Middle frontal gyrus (tissue), 1 donor: ENCODE data around the gene PSMA8.
"Not testable (repeated sequence)": the region's sequence is repeated elsewhere in the genome, so short reads cannot be mapped to it uniquely, and the experiment has no call there.

Source experiments
- DNase-seq: peaks from one replicate; pipeline ENCODE4 v3.0.0-alpha.2; 2015; ENCODE audit warnings: low spot score; ENCODE audit errors: extremely low spot score

Gene PSMA8

DNA sequence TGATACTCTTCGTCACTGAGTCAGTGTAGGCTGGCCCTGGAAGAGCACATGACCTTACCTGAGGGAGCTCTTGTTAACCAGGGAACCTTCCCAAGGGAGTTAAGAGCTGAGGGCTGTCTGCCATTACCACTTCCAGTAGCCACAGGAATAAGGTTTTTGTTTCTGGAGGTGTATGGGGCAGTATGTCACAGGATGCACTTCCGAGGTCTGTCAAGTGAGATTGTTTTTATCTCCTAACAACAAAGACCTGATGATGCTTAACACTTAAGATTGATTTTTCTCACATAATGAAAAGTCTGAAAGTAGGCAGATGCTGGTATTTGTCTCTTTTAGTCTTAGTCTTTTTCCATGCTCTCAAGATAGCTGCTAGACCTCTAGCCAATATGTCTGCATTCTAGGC lies 41.8 kb downstream of the PSMA8 start:
- DNase-seq: no peak

DNA sequence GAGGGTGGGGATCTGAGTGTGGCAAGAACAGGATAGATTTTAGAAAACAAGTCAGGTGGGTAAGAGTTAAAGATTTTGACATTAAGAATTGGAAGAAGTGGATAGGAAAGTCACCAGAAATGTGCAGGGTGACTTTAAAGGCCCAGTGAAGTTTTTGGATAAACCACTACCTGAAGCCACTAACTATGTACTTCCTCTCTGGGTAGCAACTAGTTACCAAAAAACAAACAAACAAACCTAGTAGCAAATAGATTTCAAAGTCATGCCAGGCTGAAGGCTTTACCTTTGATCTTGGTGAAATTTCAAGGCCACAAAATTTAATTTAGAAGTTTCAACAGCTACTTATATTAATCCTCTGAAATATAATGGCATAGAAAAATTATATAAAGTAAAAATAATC lies 42.5 kb downstream of the PSMA8 start:
- no peak for DNase-seq

DNA sequence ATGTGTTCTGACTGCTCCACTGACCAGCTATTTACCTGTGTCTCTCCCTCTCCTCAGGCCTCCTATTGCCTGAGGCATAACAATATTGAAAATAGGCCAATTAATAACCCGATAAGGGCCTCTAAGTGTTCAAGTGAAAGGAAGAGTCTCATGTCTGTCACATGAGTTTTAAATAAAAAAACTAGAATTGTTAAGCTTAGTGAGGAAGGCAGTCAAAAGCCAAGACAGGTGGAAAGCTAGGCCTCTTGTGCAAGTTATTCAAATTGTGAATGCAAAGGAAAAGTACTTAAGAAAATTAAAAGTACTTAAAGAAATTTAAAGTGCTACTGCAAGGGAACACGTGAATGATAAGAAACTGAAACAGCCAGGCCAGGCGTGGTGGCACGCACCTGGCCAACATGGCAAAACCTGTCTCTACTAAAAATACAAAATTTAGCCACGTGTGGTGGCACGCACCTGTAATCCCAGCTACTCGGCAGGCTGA lies 47.7 kb downstream of the PSMA8 start:
- no peak for DNase-seq

GRCh38 chr18:26183395-26184112 lies 49.9 kb downstream of the PSMA8 start:
- no peak for DNase-seq

DNA sequence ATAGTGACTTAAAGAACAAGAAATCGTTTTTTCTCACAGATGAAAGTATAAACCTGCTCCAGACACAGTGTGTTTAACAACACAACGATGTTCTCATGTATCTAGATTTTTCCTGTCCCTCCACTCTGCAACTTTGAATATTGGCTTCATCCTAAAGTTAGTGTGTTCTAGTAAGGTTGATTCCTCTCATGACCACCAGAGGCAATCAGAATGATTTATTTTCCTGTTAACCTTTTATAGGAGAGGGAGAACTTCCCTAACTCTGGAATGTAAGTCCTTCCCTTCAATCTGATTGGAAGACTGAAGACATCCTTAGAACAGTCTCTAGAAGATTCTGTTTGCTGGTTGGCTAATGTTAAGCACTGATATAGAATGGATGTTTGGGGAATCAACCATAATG lies 51.6 kb downstream of the PSMA8 start:
- DNase-seq: no peak

- no peak for DNase-seq
Measured at GRCh38 chr18:26190506-26190905, 56.8 kb downstream of the PSMA8 start.

- no peak for DNase-seq
Measured at GRCh38 chr18:26192233-26192632, 58.6 kb downstream of the PSMA8 start.

GRCh38 chr18:26196605-26197004 lies 62.9 kb downstream of the PSMA8 start:
- no peak for DNase-seq

- not testable (repeated sequence) for DNase-seq
Measured at GRCh38 chr18:26202001-26202400, 68.3 kb downstream of the PSMA8 start.

GRCh38 chr18:26205318-26205717 lies 71.6 kb downstream of the PSMA8 start:
- no peak for DNase-seq

- no peak for DNase-seq
Measured at GRCh38 chr18:26206488-26206887, 72.8 kb downstream of the PSMA8 start.

DNA sequence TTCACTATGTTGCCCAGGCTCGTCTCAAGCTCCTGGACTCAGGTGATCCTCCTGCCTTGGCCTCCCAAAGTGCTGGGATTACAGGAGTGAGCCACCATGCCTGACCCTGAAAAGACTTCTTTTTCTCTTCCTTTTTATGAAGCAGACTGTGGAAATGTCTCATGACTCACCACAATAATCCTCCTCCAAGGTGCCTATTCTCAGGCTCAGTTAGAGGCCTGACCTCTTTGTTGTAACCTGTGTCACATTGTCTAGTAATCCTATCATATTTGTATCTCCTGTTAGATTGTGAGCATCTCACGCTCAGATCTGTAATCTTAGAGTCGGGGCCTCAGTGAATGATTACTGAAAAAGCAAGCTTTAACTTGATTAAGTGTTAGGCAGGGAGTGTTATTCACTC lies 74.3 kb downstream of the PSMA8 start:
- DNase-seq: no peak

DNA sequence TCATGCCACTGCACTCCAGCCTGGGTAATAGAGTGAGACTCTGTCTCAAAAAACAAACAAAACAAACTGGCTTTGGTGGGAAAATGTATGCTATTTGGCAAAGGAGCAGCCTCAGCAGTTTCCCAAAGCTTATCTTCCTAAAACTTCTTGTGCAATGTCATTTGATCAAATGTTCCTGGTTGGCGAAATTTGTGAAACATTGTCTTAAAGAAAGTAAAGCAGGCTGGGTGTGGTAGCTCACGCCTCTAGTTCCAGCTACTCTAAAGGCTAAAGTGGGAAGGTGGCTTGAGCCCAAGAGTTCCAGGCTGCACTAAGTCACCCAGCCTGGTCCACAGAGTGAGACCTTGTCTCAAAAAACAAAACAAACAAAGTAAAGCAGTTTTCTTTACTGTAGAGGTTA lies 75.3 kb downstream of the PSMA8 start:
- no peak for DNase-seq

DNA sequence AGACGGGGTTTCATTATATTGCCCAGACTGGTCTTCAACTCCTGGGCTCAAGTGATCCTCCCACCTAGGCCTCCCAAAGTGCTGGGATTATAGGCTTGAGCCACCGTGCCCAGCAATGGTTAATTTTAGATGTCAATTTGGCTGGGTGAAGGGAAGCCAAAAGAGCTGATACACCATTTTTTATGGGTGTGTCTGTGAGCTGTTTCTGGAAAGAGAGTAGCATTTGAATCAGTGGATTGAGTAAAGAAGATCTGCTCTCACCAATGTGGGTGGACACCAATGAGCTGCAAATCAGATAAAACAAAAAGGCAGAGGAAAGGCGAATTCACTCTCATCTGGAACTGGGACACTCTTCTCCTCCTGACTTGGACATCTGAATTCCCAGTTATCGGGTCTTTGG lies 76.5 kb downstream of the PSMA8 start:
- no peak for DNase-seq

GRCh38 chr18:26215247-26215970 lies 81.7 kb downstream of the PSMA8 start:
- DNase-seq: no peak

DNA sequence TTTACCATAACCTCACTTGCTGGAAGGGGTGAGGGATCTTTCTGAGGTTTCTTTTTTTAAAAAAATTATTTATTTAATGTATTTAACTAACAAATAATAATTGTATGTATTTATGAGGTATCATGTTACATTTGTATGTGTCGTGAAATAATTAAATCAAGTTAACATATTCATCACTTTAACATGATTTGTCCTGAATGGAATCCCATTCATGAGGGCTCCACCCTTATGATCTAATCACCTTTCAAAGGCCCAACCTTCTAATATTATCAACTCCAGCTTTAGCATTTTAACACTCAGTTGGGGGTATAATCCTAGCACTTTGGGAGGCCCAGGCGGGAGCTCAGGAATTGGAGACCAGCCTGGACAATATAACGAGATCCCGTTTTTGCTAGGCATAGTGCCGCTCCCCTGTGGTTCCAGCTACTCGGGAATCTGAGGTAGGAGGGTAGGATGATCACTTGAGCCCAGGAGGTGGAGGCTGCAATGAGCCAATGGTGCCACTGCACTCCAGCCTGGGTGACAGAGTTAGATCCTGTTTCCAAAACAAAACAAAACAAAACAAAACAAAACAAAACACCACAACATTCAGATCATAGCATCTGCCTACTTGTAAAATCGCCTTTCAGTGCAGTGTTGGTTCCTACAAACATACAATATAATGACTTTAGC lies 91.5 kb downstream of the PSMA8 start:
- DNase-seq: no peak

DNA sequence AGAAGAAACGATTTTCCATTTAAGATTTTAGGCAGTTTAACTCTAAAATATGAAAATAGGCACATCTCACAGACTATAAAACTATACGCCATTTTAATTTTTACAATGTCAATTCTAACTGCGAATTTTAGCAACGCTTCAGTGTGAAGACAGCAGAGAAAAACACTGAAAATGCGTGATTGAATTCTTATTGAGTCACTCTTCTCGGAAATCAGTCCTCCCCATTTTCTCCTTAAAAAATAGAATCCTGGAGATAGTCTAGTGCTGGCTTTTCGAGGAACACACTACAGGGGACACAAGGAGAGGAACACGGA lies 92.2 kb downstream of the PSMA8 start:
- DNase-seq: no peak

DNA sequence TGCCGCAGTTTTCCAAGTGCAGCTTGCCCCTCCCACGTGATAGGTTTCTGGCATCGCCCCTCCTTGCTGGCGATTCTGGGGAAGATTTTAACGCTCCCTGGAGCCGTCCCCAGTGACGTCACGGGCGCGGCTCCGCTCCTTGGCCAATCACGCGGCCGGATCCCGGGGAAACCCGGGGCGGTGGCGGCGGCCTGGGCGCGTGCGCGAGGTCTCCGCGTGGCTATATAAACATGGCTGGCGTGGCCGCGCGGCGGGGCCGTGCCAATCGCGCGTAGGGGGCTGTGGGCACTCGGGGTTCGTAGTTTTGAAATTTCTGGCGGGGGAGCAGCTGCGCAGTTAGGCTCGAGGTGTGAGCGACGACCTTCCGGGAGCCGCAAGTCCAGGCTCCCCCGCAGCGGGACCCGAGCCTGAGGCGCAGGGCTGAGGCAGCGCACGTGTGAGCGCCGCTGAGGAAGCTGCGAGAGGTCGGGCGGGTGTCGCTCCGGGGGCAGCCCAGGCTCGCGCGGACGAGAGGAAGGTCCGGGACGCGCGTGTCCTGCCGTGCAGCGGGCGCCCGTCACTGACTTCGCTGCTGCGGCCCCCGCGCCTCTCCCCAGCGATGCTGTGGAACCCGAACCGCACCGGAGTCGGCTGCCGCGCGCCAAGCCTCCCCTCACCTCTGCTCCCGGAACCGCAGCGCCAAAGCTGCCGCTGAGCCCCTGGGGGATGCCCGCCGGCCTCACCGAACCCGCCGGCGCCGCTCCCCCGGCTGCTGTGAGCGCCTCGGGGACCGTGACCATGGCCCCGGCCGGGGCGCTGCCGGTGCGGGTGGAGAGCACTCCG lies 92.8 kb downstream of the PSMA8 start, which contains the start of gene TAF4B:
TAF4B (plus strand) TSS at position 217 of the 822 bp plus-strand sequence; CDS start at position 706, 489 bp downstream.
- DNase-seq: peak; percentile 89

- no peak for DNase-seq
Measured at GRCh38 chr18:26227051-26227670, 93.5 kb downstream of the PSMA8 start.

DNA sequence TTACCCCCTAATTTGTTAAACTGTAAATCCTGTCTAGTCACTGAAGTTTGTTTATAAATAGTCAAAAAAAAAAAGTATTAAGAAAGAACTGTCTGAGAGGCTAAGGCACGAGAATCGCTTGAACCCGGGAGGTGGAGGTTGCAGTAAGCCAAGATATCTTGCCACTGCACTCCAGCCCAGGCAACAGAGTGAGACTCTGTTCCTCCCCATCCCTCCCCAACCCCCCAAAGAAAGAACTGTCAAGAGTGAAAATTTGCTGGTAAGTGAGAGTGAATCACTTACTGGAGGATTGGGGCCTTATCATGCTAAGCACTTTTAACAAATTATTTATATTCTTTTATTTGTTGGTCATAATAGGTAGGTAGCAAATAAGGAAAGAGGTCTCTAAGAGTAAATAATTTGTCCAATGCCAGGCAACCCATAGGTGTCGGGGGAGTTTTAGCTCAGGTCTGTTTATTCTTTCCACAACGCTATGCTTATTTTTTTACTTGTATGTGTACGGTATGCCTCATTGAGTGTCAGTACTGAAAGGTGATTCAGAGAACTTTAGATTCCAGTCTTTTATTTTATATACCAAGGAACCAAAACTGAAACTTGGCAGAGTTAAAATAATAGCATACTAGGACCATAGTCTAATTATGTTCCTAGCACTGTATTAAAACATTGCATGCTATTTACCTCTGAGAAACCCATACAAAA lies 95.0 kb downstream of the PSMA8 start:
- DNase-seq: no peak
